HepG2 (cell line): Measurements from ENCODE around the gene GNG7. TPM values are rescaled to one million over a fixed set of nuclear protein-coding genes. Genes with fewer than 3 reads are reported as not detected.

Experiments used
- AGO2 ChIP-seq: fragments of 200-400 bp; formaldehyde crosslinking; optimal IDR thresholded peaks from 2 replicates; pipeline ENCODE3; 2017; ENCODE audit warnings: mild to moderate bottlenecking, low read depth, low read length, moderate library complexity
- CBX2 ChIP-seq, 2 experiments: fragments of 200-600 bp in 1 of 2; sonication (generic); formaldehyde crosslinking in 1 of 2; IDR thresholded peaks; 2 replicates each; pipeline versions ENCODE4 v1.7.0 to v1.8.1; 2018 to 2022; ENCODE audit warnings: low read depth in 2 of 2, low read length in 1 of 2, mild to moderate bottlenecking in 1 of 2, missing genetic modification reagents in 1 of 2
- HES4 ChIP-seq: sonication (generic); formaldehyde crosslinking; IDR thresholded peaks from 2 replicates; pipeline ENCODE4 v1.9.0; 2021; ENCODE audit warnings: mild to moderate bottlenecking, missing genetic modification reagents, borderline replicate concordance
- MAZ ChIP-seq, 2 experiments: sonication (generic) in 1 of 2; formaldehyde crosslinking in 1 of 2; IDR thresholded peaks; 2 replicates each; pipeline versions ENCODE4 v1.5.0 to v1.6.1; 2012 to 2020; ENCODE audit warnings: low read depth in 2 of 2, mild to moderate bottlenecking in 2 of 2, borderline replicate concordance in 1 of 2, improper control_type of control experiment in 1 of 2, low read length in 1 of 2, missing genetic modification reagents in 1 of 2, moderate library complexity in 1 of 2
- POLR2AphosphoS5 ChIP-seq: IDR thresholded peaks from 2 replicates; pipeline ENCODE4 v1.6.1; 2012; ENCODE audit warnings: low read depth, low read length
- ZKSCAN1 ChIP-seq: fragments of 150-350 bp; IDR thresholded peaks from 2 replicates; pipeline ENCODE4 v1.6.1; 2014; ENCODE audit warnings: low read length
- ZNF124 ChIP-seq: sonication (generic); formaldehyde crosslinking; IDR thresholded peaks from 2 replicates; pipeline ENCODE4 v1.4.0; 2020; ENCODE audit warnings: missing genetic modification reagents
- ZNF33B ChIP-seq: sonication (generic); formaldehyde crosslinking; IDR thresholded peaks from 2 replicates; pipeline ENCODE4 v1.5.1; 2020; ENCODE audit warnings: mild to moderate bottlenecking, missing genetic modification reagents
- ZNF841 ChIP-seq: sonication (generic); formaldehyde crosslinking; IDR thresholded peaks from 2 replicates; pipeline ENCODE4 v1.8.1; 2023; ENCODE audit warnings: missing genetic modification reagents, borderline replicate concordance
- polyA plus RNA-seq, 8 experiments: library from polyadenylated mRNA; depleted of rRNA in 3 of 8; stranded (reverse) in 7 of 8; unstranded in 1 of 8; fragments of >200 nt; fragmentation: Illumina TruSeq in 4 of 8; extraction: Trizol in 4 of 8; gene quantifications; 2 replicates each; pipeline versions ENCODE4 v1.2.1 to v1.2.3, GENCODE V29; 2011 to 2016; ENCODE audit warnings: low read depth in 4 of 8, missing spikeins in 1 of 8, mixed read lengths in 1 of 8; ENCODE audit not compliant: insufficient read depth in 1 of 8
- total RNA-seq, 5 experiments: library from RNA; depleted of rRNA; stranded (reverse); fragments of >200 nt; fragmentation: Illumina TruSeq; extraction: Trizol; gene quantifications; 2 replicates each; pipeline ENCODE4 v1.2.3, GENCODE V29; 2016; ENCODE audit warnings: low read depth in 1 of 5
- TF ChIP-seq, protein P1 (sequence below): sonication (generic); formaldehyde crosslinking; IDR thresholded peaks from 2 replicates; pipeline ENCODE4 v1.4.0; 2020; ENCODE audit warnings: missing genetic modification reagents, borderline replicate concordance
- TF ChIP-seq, protein P2 (sequence below): sonication (generic); formaldehyde crosslinking; conservative IDR thresholded peaks from 2 replicates; pipeline ENCODE4 v1.5.0; 2020; ENCODE audit warnings: missing genetic modification reagents
- TF ChIP-seq, protein P3 (sequence below): sonication (generic); formaldehyde crosslinking; IDR thresholded peaks from 2 replicates; pipeline ENCODE4 v1.4.0; 2020; ENCODE audit warnings: missing genetic modification reagents
- TF ChIP-seq, protein P4 (sequence below): sonication (generic); formaldehyde crosslinking; IDR thresholded peaks from 2 replicates; pipeline ENCODE4 v1.5.0; 2020; ENCODE audit warnings: mild to moderate bottlenecking, missing genetic modification reagents
- TF ChIP-seq, protein P5 (sequence below): sonication (generic); formaldehyde crosslinking; IDR thresholded peaks from 2 replicates; pipeline ENCODE4 v1.9.0; 2021; ENCODE audit warnings: missing genetic modification reagents, borderline replicate concordance

Gene GNG7
- total and polyA plus RNA-seq, 2 of the 13 experiments (the other 11 are each of a cell fraction or from before 2014, with no cell fraction given): 1.4 to 3.3 TPM

DNA sequence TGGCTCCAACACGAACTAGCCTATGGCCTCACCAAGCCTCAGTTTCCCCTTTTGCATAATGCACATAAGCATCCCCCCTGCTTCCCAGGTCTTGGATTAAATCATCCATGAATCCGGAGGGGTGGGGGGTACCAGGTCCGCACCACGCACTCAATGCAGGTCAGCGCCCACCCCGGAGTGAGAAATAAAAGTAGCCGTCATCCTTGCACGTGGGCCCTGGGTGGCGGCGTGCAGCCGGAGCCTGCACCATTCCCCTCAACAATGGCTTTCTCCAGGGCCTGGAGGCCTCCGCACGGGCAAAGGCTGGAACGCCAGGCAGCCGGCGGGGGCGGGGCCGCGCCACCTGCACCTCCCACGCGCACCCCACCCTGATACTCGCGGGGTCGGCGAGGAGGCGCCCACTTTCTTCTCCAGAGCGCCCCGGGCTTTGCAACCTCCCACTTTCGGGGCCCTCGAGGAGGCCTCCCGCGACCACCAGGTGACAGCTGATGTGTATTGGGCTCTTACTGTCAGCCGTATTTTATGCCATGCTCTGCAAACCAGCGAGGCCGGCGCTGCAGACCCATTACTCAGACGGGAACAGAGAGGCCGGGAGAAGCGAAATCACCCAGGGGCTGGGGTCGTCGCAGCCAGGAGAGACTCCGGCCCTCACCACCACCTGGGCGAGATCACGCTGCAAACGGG, 227.3 kb downstream of the GNG7 start (continued):
- TF ChIP-seq, protein P1, sequence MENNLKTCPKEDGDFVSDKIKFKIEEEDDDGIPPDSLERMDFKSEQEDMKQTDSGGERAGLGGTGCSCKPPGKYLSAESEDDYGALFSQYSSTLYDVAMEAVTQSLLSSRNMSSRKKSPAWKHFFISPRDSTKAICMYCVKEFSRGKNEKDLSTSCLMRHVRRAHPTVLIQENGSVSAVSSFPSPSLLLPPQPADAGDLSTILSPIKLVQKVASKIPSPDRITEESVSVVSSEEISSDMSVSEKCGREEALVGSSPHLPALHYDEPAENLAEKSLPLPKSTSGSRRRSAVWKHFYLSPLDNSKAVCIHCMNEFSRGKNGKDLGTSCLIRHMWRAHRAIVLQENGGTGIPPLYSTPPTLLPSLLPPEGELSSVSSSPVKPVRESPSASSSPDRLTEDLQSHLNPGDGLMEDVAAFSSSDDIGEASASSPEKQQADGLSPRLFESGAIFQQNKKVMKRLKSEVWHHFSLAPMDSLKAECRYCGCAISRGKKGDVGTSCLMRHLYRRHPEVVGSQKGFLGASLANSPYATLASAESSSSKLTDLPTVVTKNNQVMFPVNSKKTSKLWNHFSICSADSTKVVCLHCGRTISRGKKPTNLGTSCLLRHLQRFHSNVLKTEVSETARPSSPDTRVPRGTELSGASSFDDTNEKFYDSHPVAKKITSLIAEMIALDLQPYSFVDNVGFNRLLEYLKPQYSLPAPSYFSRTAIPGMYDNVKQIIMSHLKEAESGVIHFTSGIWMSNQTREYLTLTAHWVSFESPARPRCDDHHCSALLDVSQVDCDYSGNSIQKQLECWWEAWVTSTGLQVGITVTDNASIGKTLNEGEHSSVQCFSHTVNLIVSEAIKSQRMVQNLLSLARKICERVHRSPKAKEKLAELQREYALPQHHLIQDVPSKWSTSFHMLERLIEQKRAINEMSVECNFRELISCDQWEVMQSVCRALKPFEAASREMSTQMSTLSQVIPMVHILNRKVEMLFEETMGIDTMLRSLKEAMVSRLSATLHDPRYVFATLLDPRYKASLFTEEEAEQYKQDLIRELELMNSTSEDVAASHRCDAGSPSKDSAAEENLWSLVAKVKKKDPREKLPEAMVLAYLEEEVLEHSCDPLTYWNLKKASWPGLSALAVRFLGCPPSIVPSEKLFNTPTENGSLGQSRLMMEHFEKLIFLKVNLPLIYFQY (CRISPR knock-in tag): no peak
- TF ChIP-seq CBX2 (IDR thresholded peaks at IDR 0.05; ENCODE audit: low read depth, low read length) (no peak), CBX2 (CRISPR knock-in tag; IDR thresholded peaks at IDR 0.05; ENCODE audit: low read depth) (no peak), POLR2AphosphoS5 (no peak), HES4 (CRISPR knock-in tag) (no peak; the same call in 1 of the 2 replicates), ZNF124 (0 out of 2 replicates have a peak, but pooled peaks have one; percentile 3), AGO2 (no peak), ZKSCAN1 (no peak), ZNF841 (CRISPR knock-in tag) (no peak), MAZ (IDR thresholded peaks at IDR 0.05; ENCODE audit: borderline replicate concordance, low read depth, low read length) (no peak), MAZ (CRISPR knock-in tag; IDR thresholded peaks at IDR 0.05; ENCODE audit: low read depth) (no peak), ZNF33B (CRISPR knock-in tag) (no peak; the same call in 1 of the 2 replicates)
- TF ChIP-seq, protein P2, sequence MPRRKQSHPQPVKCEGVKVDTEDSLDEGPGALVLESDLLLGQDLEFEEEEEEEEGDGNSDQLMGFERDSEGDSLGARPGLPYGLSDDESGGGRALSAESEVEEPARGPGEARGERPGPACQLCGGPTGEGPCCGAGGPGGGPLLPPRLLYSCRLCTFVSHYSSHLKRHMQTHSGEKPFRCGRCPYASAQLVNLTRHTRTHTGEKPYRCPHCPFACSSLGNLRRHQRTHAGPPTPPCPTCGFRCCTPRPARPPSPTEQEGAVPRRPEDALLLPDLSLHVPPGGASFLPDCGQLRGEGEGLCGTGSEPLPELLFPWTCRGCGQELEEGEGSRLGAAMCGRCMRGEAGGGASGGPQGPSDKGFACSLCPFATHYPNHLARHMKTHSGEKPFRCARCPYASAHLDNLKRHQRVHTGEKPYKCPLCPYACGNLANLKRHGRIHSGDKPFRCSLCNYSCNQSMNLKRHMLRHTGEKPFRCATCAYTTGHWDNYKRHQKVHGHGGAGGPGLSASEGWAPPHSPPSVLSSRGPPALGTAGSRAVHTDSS (CRISPR knock-in tag): no peak
- TF ChIP-seq, protein P3, sequence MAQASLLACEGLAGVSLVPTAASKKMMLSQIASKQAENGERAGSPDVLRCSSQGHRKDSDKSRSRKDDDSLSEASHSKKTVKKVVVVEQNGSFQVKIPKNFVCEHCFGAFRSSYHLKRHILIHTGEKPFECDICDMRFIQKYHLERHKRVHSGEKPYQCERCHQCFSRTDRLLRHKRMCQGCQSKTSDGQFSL (CRISPR knock-in tag): peak; percentile 51; the same call in 1 of the 2 replicates
- TF ChIP-seq, protein P4, sequence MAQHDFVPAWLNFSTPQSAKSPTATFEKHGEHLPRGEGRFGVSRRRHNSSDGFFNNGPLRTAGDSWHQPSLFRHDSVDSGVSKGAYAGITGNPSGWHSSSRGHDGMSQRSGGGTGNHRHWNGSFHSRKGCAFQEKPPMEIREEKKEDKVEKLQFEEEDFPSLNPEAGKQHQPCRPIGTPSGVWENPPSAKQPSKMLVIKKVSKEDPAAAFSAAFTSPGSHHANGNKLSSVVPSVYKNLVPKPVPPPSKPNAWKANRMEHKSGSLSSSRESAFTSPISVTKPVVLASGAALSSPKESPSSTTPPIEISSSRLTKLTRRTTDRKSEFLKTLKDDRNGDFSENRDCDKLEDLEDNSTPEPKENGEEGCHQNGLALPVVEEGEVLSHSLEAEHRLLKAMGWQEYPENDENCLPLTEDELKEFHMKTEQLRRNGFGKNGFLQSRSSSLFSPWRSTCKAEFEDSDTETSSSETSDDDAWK: no peak
- TF ChIP-seq, protein P5, sequence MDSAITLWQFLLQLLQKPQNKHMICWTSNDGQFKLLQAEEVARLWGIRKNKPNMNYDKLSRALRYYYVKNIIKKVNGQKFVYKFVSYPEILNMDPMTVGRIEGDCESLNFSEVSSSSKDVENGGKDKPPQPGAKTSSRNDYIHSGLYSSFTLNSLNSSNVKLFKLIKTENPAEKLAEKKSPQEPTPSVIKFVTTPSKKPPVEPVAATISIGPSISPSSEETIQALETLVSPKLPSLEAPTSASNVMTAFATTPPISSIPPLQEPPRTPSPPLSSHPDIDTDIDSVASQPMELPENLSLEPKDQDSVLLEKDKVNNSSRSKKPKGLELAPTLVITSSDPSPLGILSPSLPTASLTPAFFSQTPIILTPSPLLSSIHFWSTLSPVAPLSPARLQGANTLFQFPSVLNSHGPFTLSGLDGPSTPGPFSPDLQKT (CRISPR knock-in tag): no peak
